ENCODE data around the gene RHOT2. TPM values are rescaled to one million over a fixed set of nuclear protein-coding genes. Genes with fewer than 3 reads are reported as not detected.
A peak's percentile ranks its signal among the peaks of the same experiment; 100 is the strongest.

RHOT2 gene
- total and polyA plus RNA-seq, 2 donors (not counting 3 experiments of a cell fraction or from before 2014, with no cell fraction given): 106 to 139 TPM

DNA sequence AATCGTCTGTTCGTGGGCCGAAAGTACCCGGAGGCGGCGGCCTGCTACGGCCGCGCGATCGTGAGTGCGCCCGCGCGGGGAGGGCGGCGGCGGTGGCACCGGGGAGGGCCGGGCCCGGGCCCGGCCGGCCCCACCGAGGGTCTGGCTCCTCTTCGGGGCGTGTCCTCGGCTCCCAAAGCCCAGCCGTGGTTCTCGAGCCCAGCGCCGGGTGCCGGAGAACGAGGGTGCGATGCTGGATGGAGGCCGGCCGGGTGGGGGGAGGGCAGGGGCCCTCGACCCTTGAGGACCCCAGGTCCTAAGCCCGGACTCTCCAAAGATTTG, 12.7 kb downstream of the RHOT2 start:
- dilution Hi-C loops (cut with MboI; ENCODE audit: extremely low pct_ligation_motif_present, low sequenced_read_pairs): no loop called here
- Histone ChIP-seq H3K27me3 (ENCODE audit: control insufficient read depth in 2 of 2, insufficient read depth in 2 of 2, low read length in 2 of 2) (no peaks in the 10 kb centered on the region), H3K4me1 (ENCODE audit: control insufficient read depth, extremely low read depth, insufficient read depth, low read length) (peaks cover 20% of the 10 kb centered on the region), H2AFZ (ENCODE audit: low read depth, low read length) (no peak overlapping the region), H4K20me1 (replicated peaks; ENCODE audit: control insufficient read depth, extremely low read depth, insufficient read depth, low read length) (no peaks in the 10 kb centered on the region), H3K36me3 (ENCODE audit: control insufficient read depth in 2 of 2, extremely low read depth in 1 of 2, insufficient read depth in 2 of 2, low read length in 2 of 2) (peaks cover 7 to 14% of the 10 kb centered on the region in 2 experiments), H3K79me2 (ENCODE audit: control insufficient read depth, insufficient read depth, low read length) (peaks cover 31% of the 10 kb centered on the region), H3K27ac (ENCODE audit: insufficient read depth, low read depth, low read length) (peak overlapping the region; percentile 31), H3K9me1 (replicated peaks; ENCODE audit: control insufficient read depth, extremely low read depth, insufficient read depth, low read length) (no peaks in the 10 kb centered on the region), H3K9me3 (replicated peaks; ENCODE audit: control insufficient read depth, insufficient read depth, low read length) (no peaks in the 10 kb centered on the region), H3K4me3 (replicated peaks in 1 of 3; ENCODE audit: insufficient read depth in 1 of 3, low read depth in 1 of 3, low read length in 3 of 3) (peak overlapping the region; percentile 68 to 83 (median 71)), H3K9ac (replicated peaks; ENCODE audit: extremely low read depth, insufficient read depth, low read length) (peak overlapping the region; percentile 49), H3K4me2 (ENCODE audit: insufficient read depth, low read length) (peak overlapping the region; percentile 66)
- ChIA-PET CTCF (interaction anchor here (0.7 to 1.8 kb wide), 5 partner anchors 12 to 101 kb away, joined by 3 to 5 read pairs (median 4); no protein-coding TSS in a partner anchor), POLR2A (interaction anchor here (0.9 kb wide), 1 partner anchor 10 kb away, joined by 5 read pairs; the partner anchor contains the start of gene WDR24)
- no peak for DNase-seq (ENCODE audit: low read depth, low spot score)
- intact Hi-C loops (cut with micrococcal nuclease): no loop called here
- no TSS peak for BruUV-seq (replicated peaks)
- no peak for FAIRE-seq
- TF ChIP-seq EZH2 (IDR thresholded peaks at IDR 0.05; ENCODE audit: borderline replicate concordance, low read depth, low read length, severe bottlenecking) (no peak), POLR2A (IDR thresholded peaks at IDR 0.05; ENCODE audit: low read depth, low read length) (peak; percentile 6)
- TF ChIP-seq, protein P1, sequence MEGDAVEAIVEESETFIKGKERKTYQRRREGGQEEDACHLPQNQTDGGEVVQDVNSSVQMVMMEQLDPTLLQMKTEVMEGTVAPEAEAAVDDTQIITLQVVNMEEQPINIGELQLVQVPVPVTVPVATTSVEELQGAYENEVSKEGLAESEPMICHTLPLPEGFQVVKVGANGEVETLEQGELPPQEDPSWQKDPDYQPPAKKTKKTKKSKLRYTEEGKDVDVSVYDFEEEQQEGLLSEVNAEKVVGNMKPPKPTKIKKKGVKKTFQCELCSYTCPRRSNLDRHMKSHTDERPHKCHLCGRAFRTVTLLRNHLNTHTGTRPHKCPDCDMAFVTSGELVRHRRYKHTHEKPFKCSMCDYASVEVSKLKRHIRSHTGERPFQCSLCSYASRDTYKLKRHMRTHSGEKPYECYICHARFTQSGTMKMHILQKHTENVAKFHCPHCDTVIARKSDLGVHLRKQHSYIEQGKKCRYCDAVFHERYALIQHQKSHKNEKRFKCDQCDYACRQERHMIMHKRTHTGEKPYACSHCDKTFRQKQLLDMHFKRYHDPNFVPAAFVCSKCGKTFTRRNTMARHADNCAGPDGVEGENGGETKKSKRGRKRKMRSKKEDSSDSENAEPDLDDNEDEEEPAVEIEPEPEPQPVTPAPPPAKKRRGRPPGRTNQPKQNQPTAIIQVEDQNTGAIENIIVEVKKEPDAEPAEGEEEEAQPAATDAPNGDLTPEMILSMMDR (IDR thresholded peaks at IDR 0.05; ENCODE audit: extremely low read depth in 1 of 2, insufficient read depth in 1 of 2, low read depth in 1 of 2, low read length in 2 of 2): no peak

DNA sequence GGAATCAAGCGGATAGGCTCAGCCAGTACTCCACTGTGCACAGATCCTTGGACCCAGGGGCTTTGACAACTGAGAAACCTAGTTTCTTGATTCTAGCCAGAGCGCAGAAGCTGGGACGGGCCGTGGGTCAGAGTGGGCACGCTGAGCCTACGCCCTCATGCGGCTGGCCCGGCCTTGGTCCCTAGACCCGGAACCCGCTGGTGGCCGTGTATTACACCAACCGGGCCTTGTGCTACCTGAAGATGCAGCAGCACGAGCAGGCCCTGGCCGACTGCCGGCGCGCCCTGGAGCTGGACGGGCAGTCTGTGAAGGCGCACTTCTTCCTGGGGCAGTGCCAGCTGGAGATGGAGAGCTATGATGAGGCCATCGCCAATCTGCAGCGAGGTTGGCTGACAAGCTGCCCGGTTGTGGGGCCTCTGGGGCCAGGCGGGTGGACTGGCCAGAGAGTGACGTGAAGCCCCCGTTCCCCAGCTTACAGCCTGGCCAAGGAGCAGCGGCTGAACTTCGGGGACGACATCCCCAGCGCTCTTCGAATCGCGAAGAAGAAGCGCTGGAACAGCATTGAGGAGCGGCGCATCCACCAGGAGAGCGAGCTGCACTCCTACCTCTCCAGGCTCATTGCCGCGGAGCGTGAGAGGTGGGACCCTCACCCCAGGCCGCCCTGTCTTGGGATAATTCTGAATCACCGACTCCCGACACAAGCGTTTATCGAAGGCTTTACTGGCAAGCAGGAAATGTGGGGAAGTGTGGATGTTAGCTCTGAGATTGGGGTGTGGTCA, 13.2 kb downstream of the RHOT2 start:
- Histone ChIP-seq H2AFZ (ENCODE audit: low read depth, low read length) (no peak overlapping the region), H3K4me1 (ENCODE audit: control insufficient read depth, extremely low read depth, insufficient read depth, low read length) (peaks cover 20% of the 10 kb centered on the region), H3K27ac (ENCODE audit: insufficient read depth, low read depth, low read length) (no peak overlapping the region), H3K4me3 (replicated peaks in 1 of 3; ENCODE audit: insufficient read depth in 1 of 3, low read depth in 1 of 3, low read length in 3 of 3) (peak overlapping the region; percentile 68 to 83 (median 71)), H3K4me2 (ENCODE audit: insufficient read depth, low read length) (peak overlapping the region; percentile 66), H3K9me3 (replicated peaks; ENCODE audit: control insufficient read depth, insufficient read depth, low read length) (no peaks in the 10 kb centered on the region), H3K27me3 (ENCODE audit: control insufficient read depth in 2 of 2, insufficient read depth in 2 of 2, low read length in 2 of 2) (no peaks in the 10 kb centered on the region), H4K20me1 (replicated peaks; ENCODE audit: control insufficient read depth, extremely low read depth, insufficient read depth, low read length) (no peaks in the 10 kb centered on the region), H3K79me2 (ENCODE audit: control insufficient read depth, insufficient read depth, low read length) (peaks cover 31% of the 10 kb centered on the region), H3K9ac (replicated peaks; ENCODE audit: extremely low read depth, insufficient read depth, low read length) (peak overlapping the region; percentile 49), H3K9me1 (replicated peaks; ENCODE audit: control insufficient read depth, extremely low read depth, insufficient read depth, low read length) (no peaks in the 10 kb centered on the region), H3K36me3 (ENCODE audit: control insufficient read depth in 2 of 2, extremely low read depth in 1 of 2, insufficient read depth in 2 of 2, low read length in 2 of 2) (peaks cover 7 to 14% of the 10 kb centered on the region in 2 experiments)
- ChIA-PET POLR2A (interaction anchor here (0.9 kb wide), 1 partner anchor 9 kb away, joined by 5 read pairs; the partner anchor contains the start of gene WDR24), CTCF (interaction anchor here (0.7 to 1.8 kb wide), 6 partner anchors 13 to 289 kb away, joined by 3 to 5 read pairs (median 4); no protein-coding TSS in a partner anchor)
- no TSS peak for BruUV-seq (replicated peaks)
- TF ChIP-seq POLR2A (IDR thresholded peaks at IDR 0.05; ENCODE audit: low read depth, low read length) (no peak), GATA2 (IDR thresholded peaks at IDR 0.05; ENCODE audit: insufficient read depth, insufficient read length, low read depth, low read length) (no peak), EZH2 (IDR thresholded peaks at IDR 0.05; ENCODE audit: borderline replicate concordance, low read depth, low read length, severe bottlenecking) (no peak), MYC (IDR thresholded peaks at IDR 0.05; ENCODE audit: low read depth, low read length) (no peak), POLR2AphosphoS5 (IDR thresholded peaks at IDR 0.05; ENCODE audit: insufficient read depth, low read depth, low read length) (no peak)
- TF ChIP-seq, protein P1 (IDR thresholded peaks at IDR 0.05; ENCODE audit: extremely low read depth in 1 of 2, insufficient read depth in 1 of 2, low read depth in 1 of 2, low read length in 2 of 2): peak in 1 of 2 donors; percentile 15
- dilution Hi-C loops (cut with MboI; ENCODE audit: extremely low pct_ligation_motif_present, low sequenced_read_pairs): no loop called here
- no peak for FAIRE-seq
- peak; percentile 40 for DNase-seq (ENCODE audit: low read depth, low spot score)
- intact Hi-C loops (cut with micrococcal nuclease): no loop called here

All from endothelial cell of umbilical vein (primary cell).